SU-DHL-6 (cell line): ENCODE measurements around the gene NLGN1.
"Not testable (repeated sequence)": the region's sequence is repeated elsewhere in the genome, so short reads cannot be mapped to it uniquely, and the experiment has no call there.

Source experiments
- H2AFZ ChIP-seq: fragments of 200-600 bp; sonication (generic); 2 replicates; pipeline ENCODE4 v1.6.1; 2014; ENCODE audit warnings: low read depth, mild to moderate bottlenecking, moderate library complexity, mixed read lengths, antibody characterized with exemption, low read length; ENCODE audit not compliant: severe bottlenecking
- H3F3A ChIP-seq: fragments of 200-600 bp; shearing (Covaris generic); 2 replicates; pipeline ENCODE4 v1.6.0; 2016; ENCODE audit warnings: antibody characterized with exemption, mild to moderate bottlenecking; ENCODE audit not compliant: insufficient read depth
- H3K27ac ChIP-seq: fragments of 200-600 bp; sonication (generic); 2 replicates; pipeline ENCODE4 v1.5.1; 2016; ENCODE audit warnings: low read depth, mild to moderate bottlenecking, low read length, moderate library complexity, mixed read lengths
- H3K27me3 ChIP-seq: fragments of 200-600 bp; sonication (generic), shearing (Covaris generic); 2 replicates; pipeline ENCODE4 v1.6.0; 2014; ENCODE audit warnings: mild to moderate bottlenecking, low read length
- H3K36me3 ChIP-seq: fragments of 200-600 bp; sonication (generic); 2 replicates; pipeline ENCODE4 v1.6.1; 2014; ENCODE audit warnings: mild to moderate bottlenecking, low read length, mixed read lengths
- H3K4me2 ChIP-seq: fragments of 300-600, 200-600 bp; shearing (Covaris generic), sonication (generic); 2 replicates; pipeline ENCODE4 v1.6.0; 2014; ENCODE audit warnings: low read length, low read depth, mild to moderate bottlenecking; ENCODE audit not compliant: poor library complexity, severe bottlenecking
- H3K4me3 ChIP-seq: fragments of 200-600 bp; sonication (generic); 2 replicates; pipeline ENCODE4 v1.5.1; 2014; ENCODE audit warnings: antibody characterized with exemption, low read length, mild to moderate bottlenecking, mixed read lengths; ENCODE audit not compliant: insufficient read depth, poor library complexity, severe bottlenecking
- H3K79me2 ChIP-seq: fragments of 200-600 bp; sonication (generic); 2 replicates; pipeline ENCODE4 v1.6.1; 2014; ENCODE audit warnings: mild to moderate bottlenecking, low read length, moderate library complexity; ENCODE audit not compliant: insufficient read depth
- H3K9ac ChIP-seq: fragments of 200-600 bp; sonication (generic); 2 replicates; pipeline ENCODE4 v1.7.0; 2014; ENCODE audit warnings: mild to moderate bottlenecking, low read length
- H3K9me2 ChIP-seq: fragments of 200-600 bp; sonication (generic); replicated peaks from 2 replicates; pipeline ENCODE4 v1.6.1; 2014; ENCODE audit warnings: low read length; ENCODE audit not compliant: insufficient read depth
- H3K9me3 ChIP-seq: fragments of 200-600 bp; sonication (generic); 2 replicates; pipeline ENCODE4 v1.6.1; 2014; ENCODE audit warnings: low read length, mixed read lengths; ENCODE audit not compliant: insufficient read depth
- H4K20me1 ChIP-seq: fragments of 200-600 bp; sonication (generic); 2 replicates; pipeline ENCODE4 v1.6.1; 2014; ENCODE audit warnings: low read depth, mild to moderate bottlenecking, antibody characterized with exemption, low read length, moderate library complexity, mixed read lengths
- CTCF ChIP-seq: fragments of 200-600 bp; sonication (generic); IDR thresholded peaks from one replicate; pipeline ENCODE4 v1.5.1; 2017; ENCODE audit warnings: antibody characterized with exemption, mild to moderate bottlenecking, low read length, moderate library complexity; ENCODE audit not compliant: insufficient read depth, poor library complexity, severe bottlenecking
- EZH2phosphoT487 ChIP-seq: fragments of 200-600 bp; sonication (generic), shearing (Covaris generic); conservative IDR thresholded peaks from 2 replicates; pipeline ENCODE4 v1.6.1; 2018; ENCODE audit warnings: mild to moderate bottlenecking, antibody characterized with exemption, low read length, moderate library complexity, mixed read lengths

NLGN1 gene

GRCh38 chr3:173591401-173591800 lies 193.9 kb downstream of the NLGN1 start:
- Histone ChIP-seq H4K20me1 (no peaks in the 10 kb centered on the region), H3K27me3 (no peaks in the 10 kb centered on the region), H2AFZ (no peak overlapping the region), H3K9ac (no peak overlapping the region), H3K9me3 (no peaks in the 10 kb centered on the region), H3K4me2 (no peak overlapping the region), H3K79me2 (no peaks in the 10 kb centered on the region), H3K4me3 (no peak overlapping the region), H3K36me3 (no peaks in the 10 kb centered on the region), H3K9me2 (no peaks in the 10 kb centered on the region), H3F3A (no peaks in the 10 kb centered on the region), H3K27ac (no peak overlapping the region)
- TF ChIP-seq CTCF (no peak), EZH2phosphoT487 (no peak)

DNA sequence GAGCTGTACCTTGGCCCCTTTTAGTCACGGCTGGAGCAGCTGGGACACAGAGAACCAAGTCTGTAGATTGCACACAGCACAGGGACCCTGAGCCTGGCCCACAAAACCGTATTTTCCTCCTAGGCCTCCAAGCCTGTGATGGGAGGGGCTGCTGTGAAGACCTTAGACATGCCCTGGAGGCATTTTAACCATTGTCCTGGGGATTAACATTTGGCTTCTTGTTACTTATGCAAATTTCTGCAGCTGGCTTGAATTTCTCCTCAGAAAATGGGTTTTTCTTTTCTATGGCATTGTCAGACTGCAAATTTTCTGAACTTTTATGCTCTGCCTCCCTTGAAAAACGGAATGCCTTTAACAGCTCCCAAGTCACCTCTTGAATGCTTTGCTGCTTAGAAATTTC lies 197.3 kb downstream of the NLGN1 start:
- not testable (repeated sequence) for H4K20me1 ChIP-seq, H2AFZ ChIP-seq, H3K27me3 ChIP-seq, H3K36me3 ChIP-seq, H3K9me2 ChIP-seq, H3K4me3 ChIP-seq, H3K27ac ChIP-seq, H3K9me3 ChIP-seq, H3F3A ChIP-seq, H3K4me2 ChIP-seq, H3K79me2 ChIP-seq, H3K9ac ChIP-seq

- H3K79me2 ChIP-seq = no peaks in the 10 kb centered on the region
- no peaks in the 10 kb centered on the region for H3K36me3 ChIP-seq
- H3K9me2 ChIP-seq = no peaks in the 10 kb centered on the region
- H4K20me1 ChIP-seq = no peaks in the 10 kb centered on the region
- H3K4me3 ChIP-seq = no peak overlapping the region
- no peak overlapping the region for H3K27ac ChIP-seq
- no peak overlapping the region for H3K9ac ChIP-seq
- H3F3A ChIP-seq = no peaks in the 10 kb centered on the region
- no peak overlapping the region for H2AFZ ChIP-seq
- no peak overlapping the region for H3K4me2 ChIP-seq
- TF ChIP-seq EZH2phosphoT487 = no peak
- no peak for TF ChIP-seq CTCF
- H3K9me3 ChIP-seq = no peaks in the 10 kb centered on the region
- no peaks in the 10 kb centered on the region for H3K27me3 ChIP-seq
Observed at GRCh38 chr3:173599673-173600072, 202.1 kb downstream of the NLGN1 start.

DNA sequence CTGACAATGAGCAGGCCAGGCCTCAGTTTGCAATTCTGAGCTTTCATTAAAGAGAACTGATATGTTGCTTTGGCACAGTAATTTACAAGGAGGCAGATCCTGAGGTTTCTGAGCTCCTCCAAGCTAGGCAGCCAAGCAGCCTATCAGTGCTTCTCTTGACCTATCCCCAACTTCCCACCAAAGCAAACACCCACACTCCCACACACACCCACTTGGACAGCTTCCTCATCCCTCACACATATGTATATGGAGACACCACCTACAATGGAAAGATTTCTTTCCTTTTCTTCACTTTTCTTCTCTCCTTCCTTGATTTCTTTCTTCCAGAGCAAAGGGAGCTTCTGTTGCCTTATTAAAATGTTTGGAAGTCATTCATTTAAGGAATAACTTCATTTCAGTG lies 217.0 kb downstream of the NLGN1 start:
- no peaks in the 10 kb centered on the region for H4K20me1 ChIP-seq
- TF ChIP-seq CTCF (no peak), EZH2phosphoT487 (no peak)
- H3F3A ChIP-seq = no peaks in the 10 kb centered on the region
- H3K27ac ChIP-seq = no peak overlapping the region
- H2AFZ ChIP-seq = no peak overlapping the region
- no peak overlapping the region for H3K4me3 ChIP-seq
- H3K27me3 ChIP-seq = no peaks in the 10 kb centered on the region
- no peaks in the 10 kb centered on the region for H3K36me3 ChIP-seq
- H3K79me2 ChIP-seq = no peaks in the 10 kb centered on the region
- no peaks in the 10 kb centered on the region for H3K9me3 ChIP-seq
- H3K9me2 ChIP-seq = no peaks in the 10 kb centered on the region; the same call in 1 of the 2 replicates
- H3K9ac ChIP-seq = no peak overlapping the region
- no peak overlapping the region for H3K4me2 ChIP-seq
